Suprapubic skin (tissue), 4 donors: ENCODE measurements around the gene ICAM4.

Experiments
- CTCF ChIP-seq, 2 donors: fragments of 200-600 bp in 1 of 2; fragments of 450-650 bp in 1 of 2; sonication (generic) in 1 of 2; IDR thresholded peaks; one replicate each; pipeline ENCODE4 v1.5.1; 2016 to 2019; ENCODE audit warnings: antibody characterized with exemption in 2 of 2, mild to moderate bottlenecking in 1 of 2, moderate library complexity in 1 of 2
- POLR2A ChIP-seq, 2 donors: fragments of 450-650 bp; IDR thresholded peaks; one replicate each; pipeline ENCODE4 v1.6.1; 2017; ENCODE audit warnings: antibody characterized with exemption in 2 of 2, mild to moderate bottlenecking in 2 of 2, moderate library complexity in 2 of 2
- POLR2AphosphoS5 ChIP-seq, 3 donors: sonication (generic); formaldehyde crosslinking; IDR thresholded peaks; one replicate each; pipeline ENCODE4 v1.6.1; 2017; ENCODE audit warnings: antibody characterized with exemption in 3 of 3

- TF ChIP-seq POLR2A (IDR thresholded peaks at IDR 0.05) (no peak), CTCF (IDR thresholded peaks at IDR 0.05) (no peak), POLR2AphosphoS5 (IDR thresholded peaks at IDR 0.05) (no peak)
Measured at GRCh38 chr19:10284065-10284959, 2.4 kb upstream of the ICAM4 start.
